BJ (cell line): ENCODE measurements around the gene EPHB2. TPM values are rescaled to one million over a fixed set of nuclear protein-coding genes. Genes with fewer than 3 reads are reported as not detected.

Source experiments
- CTCF ChIA-PET: fragments of 350-600 bp; formaldehyde crosslinking; extraction: SDS; loops from one replicate; lab custom pipeline; 2021; ENCODE audit warnings: antibody characterized with exemption, inconsistent platforms; lab: Yijun Ruan, JAX
- POLR2A ChIA-PET: fragments of 300-600 bp; sonication (Branson Sonifier 250); formaldehyde crosslinking; extraction: SDS; loops from one replicate; lab custom pipeline; 2021; ENCODE audit warnings: antibody characterized with exemption; lab: Charles Lee
- DNase-seq: peaks from one replicate; pipeline ENCODE4 v3.0.0-alpha.2; 2011; ENCODE audit warnings: low read depth
- H3K27me3 ChIP-seq: 2 replicates; pipeline ENCODE4 v1.6.0; 2011; ENCODE audit warnings: low read length; ENCODE audit not compliant: control insufficient read depth, insufficient read depth
- H3K36me3 ChIP-seq: 2 replicates; pipeline ENCODE4 v1.5.1; 2011; ENCODE audit warnings: low read length; ENCODE audit not compliant: control insufficient read depth, insufficient read depth
- H3K4me3 ChIP-seq: 2 replicates; pipeline ENCODE4 v1.5.1; 2011; ENCODE audit warnings: low read depth, mild to moderate bottlenecking, control low read depth, low read length
- polyA plus RNA-seq: library from polyadenylated mRNA; depleted of rRNA; stranded (reverse); fragments of >200 nt; gene quantifications from 2 replicates; pipeline ENCODE4 v1.2.3, GENCODE V29; 2011
- TF ChIP-seq, protein P1 (sequence below): IDR thresholded peaks from 2 replicates; pipeline ENCODE4 v1.5.1; 2011; ENCODE audit warnings: low read depth, mild to moderate bottlenecking, control low read depth, inconsistent platforms, low read length, moderate library complexity; ENCODE audit not compliant: insufficient read depth

EPHB2 gene
- polyA plus RNA-seq, 1 experiment = 8.7 TPM

DNA sequence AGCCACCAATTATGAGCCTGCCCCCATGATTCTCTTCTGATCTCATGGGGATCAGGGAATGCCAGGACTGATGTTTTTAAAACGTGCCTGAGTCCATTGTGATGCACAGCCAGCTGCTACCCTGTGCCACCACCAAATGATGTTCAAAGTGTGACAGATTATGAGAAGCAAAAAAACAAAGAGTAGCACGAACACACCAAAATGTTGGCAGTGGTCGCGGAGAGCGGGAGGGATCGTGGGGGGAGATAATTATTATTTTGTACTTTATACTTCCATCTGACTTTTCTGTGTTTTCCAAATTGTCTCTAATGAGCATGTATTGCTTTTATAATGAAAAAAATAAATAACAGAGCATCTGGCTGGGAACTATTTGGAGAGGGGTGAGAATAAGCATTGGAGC, 50.5 kb downstream of the EPHB2 start:
- ChIA-PET POLR2A (no interaction called here), CTCF (interaction anchor here (1.6 kb wide), 1 partner anchor 11 kb away, joined by 3 read pairs; no protein-coding TSS in a partner anchor)

DNA sequence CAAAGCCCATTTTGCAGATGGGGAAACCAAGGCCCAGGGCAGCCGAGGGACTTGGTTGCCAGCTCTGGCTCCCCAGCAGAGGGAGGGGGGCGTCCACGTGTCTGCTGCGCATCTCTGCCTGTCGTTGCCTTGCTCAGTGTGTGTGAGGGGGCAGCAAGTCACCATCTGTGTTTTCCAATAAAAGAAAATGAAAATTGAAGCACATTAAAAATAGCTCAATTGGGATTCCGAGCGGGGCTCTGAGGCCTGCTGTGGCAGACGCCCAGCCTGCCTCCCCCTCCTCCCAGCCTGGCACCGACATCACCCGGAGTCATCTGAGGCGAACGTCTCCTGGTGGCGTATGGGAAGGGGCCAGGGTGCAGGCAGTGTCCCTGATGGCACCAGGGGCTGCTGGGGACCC, 51.2 kb downstream of the EPHB2 start:
- Histone ChIP-seq H3K27me3 (no peaks in the 10 kb centered on the region), H3K4me3 (no peak overlapping the region), H3K36me3 (no peaks in the 10 kb centered on the region)
- TF ChIP-seq, protein P1, sequence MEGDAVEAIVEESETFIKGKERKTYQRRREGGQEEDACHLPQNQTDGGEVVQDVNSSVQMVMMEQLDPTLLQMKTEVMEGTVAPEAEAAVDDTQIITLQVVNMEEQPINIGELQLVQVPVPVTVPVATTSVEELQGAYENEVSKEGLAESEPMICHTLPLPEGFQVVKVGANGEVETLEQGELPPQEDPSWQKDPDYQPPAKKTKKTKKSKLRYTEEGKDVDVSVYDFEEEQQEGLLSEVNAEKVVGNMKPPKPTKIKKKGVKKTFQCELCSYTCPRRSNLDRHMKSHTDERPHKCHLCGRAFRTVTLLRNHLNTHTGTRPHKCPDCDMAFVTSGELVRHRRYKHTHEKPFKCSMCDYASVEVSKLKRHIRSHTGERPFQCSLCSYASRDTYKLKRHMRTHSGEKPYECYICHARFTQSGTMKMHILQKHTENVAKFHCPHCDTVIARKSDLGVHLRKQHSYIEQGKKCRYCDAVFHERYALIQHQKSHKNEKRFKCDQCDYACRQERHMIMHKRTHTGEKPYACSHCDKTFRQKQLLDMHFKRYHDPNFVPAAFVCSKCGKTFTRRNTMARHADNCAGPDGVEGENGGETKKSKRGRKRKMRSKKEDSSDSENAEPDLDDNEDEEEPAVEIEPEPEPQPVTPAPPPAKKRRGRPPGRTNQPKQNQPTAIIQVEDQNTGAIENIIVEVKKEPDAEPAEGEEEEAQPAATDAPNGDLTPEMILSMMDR = no peak
- CTCF ChIA-PET = interaction anchor here (1.6 kb wide), 1 partner anchor 10 kb away, joined by 3 read pairs; no protein-coding TSS in a partner anchor
- POLR2A ChIA-PET = no interaction called here
- no peak for DNase-seq

More for the DNA sequence above, 50.5 kb downstream of the EPHB2 start:
- TF ChIP-seq, protein P1 = no peak
- H3K36me3 ChIP-seq = no peaks in the 10 kb centered on the region
- DNase-seq = no peak
- no peaks in the 10 kb centered on the region for H3K27me3 ChIP-seq
- no peak overlapping the region for H3K4me3 ChIP-seq

DNA sequence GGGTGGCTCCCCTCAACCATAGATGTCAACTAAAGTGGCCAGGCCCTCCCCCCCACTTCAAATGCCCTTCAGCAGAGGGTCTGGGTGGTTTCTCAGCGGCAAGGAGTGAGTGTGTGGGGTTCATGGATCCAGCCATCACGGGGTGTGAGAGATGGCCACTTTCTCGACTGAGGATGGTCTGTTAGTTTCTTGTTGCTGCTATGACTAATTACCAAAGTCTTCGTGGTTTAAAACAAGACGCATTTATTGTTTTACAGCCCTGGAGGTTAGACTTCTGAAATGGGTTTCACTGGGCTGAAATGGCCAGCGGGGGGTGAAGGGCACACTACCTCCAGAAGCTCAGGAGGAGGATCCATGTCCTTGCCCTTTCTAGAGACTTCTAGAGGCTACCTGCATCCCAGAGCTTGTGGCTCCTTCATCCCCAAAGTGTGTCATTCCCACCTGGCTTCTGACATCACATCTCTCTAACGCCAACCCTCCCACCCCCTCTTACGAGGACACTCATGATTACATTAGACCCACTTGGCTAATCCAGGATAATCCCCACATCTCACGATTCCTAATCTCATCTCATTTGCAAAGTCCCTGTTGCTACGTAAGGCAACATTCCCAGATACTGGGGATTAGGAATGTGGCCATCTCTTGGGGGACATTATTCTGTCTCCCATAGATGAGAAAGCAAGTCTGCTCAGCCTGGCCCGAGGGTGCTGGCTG, 53.0 kb downstream of the EPHB2 start:
- DNase-seq = no peak
- CTCF ChIA-PET = interaction anchor here (1.0 kb wide), 1 partner anchor 18 kb away, joined by 3 read pairs; no protein-coding TSS in a partner anchor
- TF ChIP-seq, protein P1 = no peak

DNA sequence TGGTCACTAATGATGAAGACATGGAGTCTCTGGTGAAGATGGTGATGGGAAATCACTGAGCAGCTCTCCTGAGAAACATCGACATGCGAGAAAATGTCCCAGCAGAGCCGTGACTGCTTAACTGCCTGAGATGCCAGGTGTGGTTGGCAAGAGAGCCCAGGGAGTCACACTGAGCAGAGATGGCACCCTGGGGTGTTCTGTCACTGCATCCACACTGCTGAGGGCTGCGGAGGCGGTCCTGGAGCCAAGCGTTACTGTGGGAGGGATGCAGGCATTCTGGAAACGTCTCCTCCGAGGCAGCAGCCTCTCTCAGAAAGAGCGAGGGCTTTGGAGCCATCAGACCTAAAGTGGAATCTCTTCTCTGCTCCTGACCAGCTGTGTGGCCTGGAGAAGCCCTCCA, 57.2 kb downstream of the EPHB2 start:
- H3K27me3 ChIP-seq = no peaks in the 10 kb centered on the region
- TF ChIP-seq, protein P1 = no peak
- H3K4me3 ChIP-seq = no peak overlapping the region
- CTCF ChIA-PET = interaction anchor here (1.7 kb wide), 1 partner anchor 18 kb away, joined by 3 read pairs; no protein-coding TSS in a partner anchor
- H3K36me3 ChIP-seq = no peaks in the 10 kb centered on the region
- no peak for DNase-seq
- POLR2A ChIA-PET = no interaction called here

More for the DNA sequence above, 53.0 kb downstream of the EPHB2 start:
- H3K27me3 ChIP-seq = no peaks in the 10 kb centered on the region
- H3K36me3 ChIP-seq = no peaks in the 10 kb centered on the region
- H3K4me3 ChIP-seq = no peak overlapping the region
- POLR2A ChIA-PET = no interaction called here

DNA sequence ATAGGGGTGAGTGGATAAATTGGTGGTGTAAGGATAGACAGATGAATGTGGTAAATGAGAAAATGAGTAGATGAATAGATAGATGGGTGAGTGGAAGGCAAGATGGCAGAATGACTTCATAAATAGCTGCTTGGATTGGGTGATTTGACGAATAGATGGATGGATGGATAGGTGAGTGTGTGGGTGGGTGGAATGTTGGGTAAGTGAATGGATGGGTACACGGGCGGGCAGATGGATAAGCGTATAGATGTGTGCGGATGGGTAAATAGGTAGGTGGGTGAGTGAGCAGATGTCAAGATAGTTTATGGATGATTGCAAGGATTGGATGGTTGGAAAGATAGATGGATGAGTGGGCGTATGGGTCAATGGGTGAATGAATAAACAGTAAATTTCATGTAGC, 59.3 kb downstream of the EPHB2 start:
- H3K27me3 ChIP-seq = no peaks in the 10 kb centered on the region
- H3K36me3 ChIP-seq = no peaks in the 10 kb centered on the region
- no peak for DNase-seq
- CTCF ChIA-PET = no interaction called here
- no peak overlapping the region for H3K4me3 ChIP-seq
- POLR2A ChIA-PET = no interaction called here
- TF ChIP-seq, protein P1 = no peak
